Activated CD4-positive, alpha-beta T cell treated with anti-CD3 and anti-CD28 coated beads, Interleukin-2, amount 10 ng/mL, durations not matched to agents 24 days and 14 days (primary cell): Measurements from ENCODE around the gene ACTN4. TPM values are rescaled to one million over a fixed set of nuclear protein-coding genes. Genes with fewer than 3 reads are reported as not detected.

Source experiments
- DNase-seq: peaks from one replicate; pipeline ENCODE4 v3.0.0; 2022
- H3K27ac Mint-ChIP-seq: one replicate; pipeline ENCODE4 v1.8.0; 2022; ENCODE audit warnings: mild to moderate bottlenecking, mixed read lengths
- H3K27me3 Mint-ChIP-seq: one replicate; pipeline ENCODE4 v1.8.0; 2022; ENCODE audit warnings: mixed read lengths
- H3K36me3 Mint-ChIP-seq: one replicate; pipeline ENCODE4 v1.8.0; 2022; ENCODE audit warnings: low read depth, mild to moderate bottlenecking, mixed read lengths
- H3K4me1 Mint-ChIP-seq: one replicate; pipeline ENCODE4 v1.8.0; 2021; ENCODE audit warnings: mixed read lengths
- H3K4me3 Mint-ChIP-seq: one replicate; pipeline ENCODE4 v1.8.0; 2022; ENCODE audit warnings: mild to moderate bottlenecking, moderate library complexity, mixed read lengths
- H3K9me3 Mint-ChIP-seq: one replicate; pipeline ENCODE4 v1.8.0; 2021; ENCODE audit warnings: mixed read lengths
- intact Hi-C: fragments of 100-400 bp; cut with micrococcal nuclease; formaldehyde crosslinking; loops from one replicate; pipeline ENCODE4 v1.15.1; 2023
- total RNA-seq: library from RNA; stranded (reverse); gene quantifications from 2 replicates; pipeline ENCODE4 v1.2.3, GENCODE V29; 2022

ACTN4 gene
- total RNA-seq, 1 donor from 2014 or later: 243 TPM

GRCh38 chr19:38669552-38669951 is 22.1 kb downstream of the ACTN4 start:
- Mint-ChIP-seq H3K9me3 (no peaks in the 10 kb centered on the region), H3K27me3 (no peaks in the 10 kb centered on the region), H3K4me3 (peak overlapping the region; percentile 37), H3K27ac (peak overlapping the region; percentile 5), H3K36me3 (peaks cover 25% of the 10 kb centered on the region), H3K4me1 (peaks cover 61% of the 10 kb centered on the region)
- intact Hi-C loops: no loop called here
- peak; percentile 74 for DNase-seq

GRCh38 chr19:38670921-38671398 is 23.5 kb downstream of the ACTN4 start:
- intact Hi-C loops: no loop called here
- Mint-ChIP-seq H3K9me3 (no peaks in the 10 kb centered on the region), H3K4me3 (no peak overlapping the region), H3K36me3 (peaks cover 25% of the 10 kb centered on the region), H3K27me3 (no peaks in the 10 kb centered on the region), H3K27ac (no peak overlapping the region), H3K4me1 (peaks cover 67% of the 10 kb centered on the region)
- DNase-seq: no peak

- Mint-ChIP-seq H3K27ac (no peak overlapping the region), H3K4me1 (peaks cover 67% of the 10 kb centered on the region), H3K27me3 (no peaks in the 10 kb centered on the region), H3K9me3 (no peaks in the 10 kb centered on the region), H3K4me3 (no peak overlapping the region), H3K36me3 (peaks cover 25% of the 10 kb centered on the region)
- DNase-seq: no peak
- intact Hi-C loops: no loop called here
These were observed 24.2 kb downstream of the ACTN4 start for GRCh38 chr19:38671654-38672053.

- no peaks in the 10 kb centered on the region for H3K27me3 Mint-ChIP-seq
- H3K4me3 Mint-ChIP-seq: no peak overlapping the region
- no peak for DNase-seq
- H3K9me3 Mint-ChIP-seq: no peaks in the 10 kb centered on the region
- peaks cover 66% of the 10 kb centered on the region for H3K4me1 Mint-ChIP-seq
- H3K27ac Mint-ChIP-seq: no peak overlapping the region
- intact Hi-C loops: no loop called here
- H3K36me3 Mint-ChIP-seq: peaks cover 25% of the 10 kb centered on the region
These were observed 25.6 kb downstream of the ACTN4 start for GRCh38 chr19:38673030-38673429.

- H3K36me3 Mint-ChIP-seq: peaks cover 21% of the 10 kb centered on the region
- H3K9me3 Mint-ChIP-seq: no peaks in the 10 kb centered on the region
- H3K27me3 Mint-ChIP-seq: no peaks in the 10 kb centered on the region
- no peak for DNase-seq
- no peak overlapping the region for H3K27ac Mint-ChIP-seq
- no peak overlapping the region for H3K4me3 Mint-ChIP-seq
- peaks cover 63% of the 10 kb centered on the region for H3K4me1 Mint-ChIP-seq
- intact Hi-C loops: no loop called here
These were observed 27.1 kb downstream of the ACTN4 start for GRCh38 chr19:38674388-38675171.

GRCh38 chr19:38675611-38676010 is 28.2 kb downstream of the ACTN4 start:
- no peak for DNase-seq
- Mint-ChIP-seq H3K36me3 (peaks cover 16% of the 10 kb centered on the region), H3K4me3 (no peak overlapping the region), H3K27me3 (no peaks in the 10 kb centered on the region), H3K27ac (no peak overlapping the region), H3K9me3 (no peaks in the 10 kb centered on the region), H3K4me1 (peaks cover 64% of the 10 kb centered on the region)
- intact Hi-C loops: loop anchor here (1.0 kb wide), 1 partner anchor 9 kb away; no protein-coding TSS in a partner anchor

GRCh38 chr19:38676023-38676877 is 28.8 kb downstream of the ACTN4 start:
- H3K4me3 Mint-ChIP-seq: no peak overlapping the region
- peaks cover 18% of the 10 kb centered on the region for H3K36me3 Mint-ChIP-seq
- H3K4me1 Mint-ChIP-seq: peaks cover 66% of the 10 kb centered on the region
- H3K27me3 Mint-ChIP-seq: no peaks in the 10 kb centered on the region
- no peak for DNase-seq
- no peaks in the 10 kb centered on the region for H3K9me3 Mint-ChIP-seq
- no peak overlapping the region for H3K27ac Mint-ChIP-seq
- intact Hi-C loops: loop anchor here (1.0 kb wide), 1 partner anchor 8 kb away; no protein-coding TSS in a partner anchor

GRCh38 chr19:38676878-38677646 is 29.6 kb downstream of the ACTN4 start:
- Mint-ChIP-seq H3K4me1 (peaks cover 72% of the 10 kb centered on the region), H3K4me3 (peak overlapping the region; percentile 42), H3K27ac (peak overlapping the region; percentile 68), H3K9me3 (no peaks in the 10 kb centered on the region), H3K27me3 (no peaks in the 10 kb centered on the region), H3K36me3 (peaks cover 19% of the 10 kb centered on the region)
- intact Hi-C loops: loop anchor here (1.0 kb wide), 1 partner anchor 7 kb away; no protein-coding TSS in a partner anchor
- no peak for DNase-seq

GRCh38 chr19:38678217-38678890 is 30.9 kb downstream of the ACTN4 start:
- H3K36me3 Mint-ChIP-seq: peaks cover 29% of the 10 kb centered on the region
- no peak for DNase-seq
- peak overlapping the region; percentile 18 for H3K27ac Mint-ChIP-seq
- no peaks in the 10 kb centered on the region for H3K9me3 Mint-ChIP-seq
- H3K27me3 Mint-ChIP-seq: no peaks in the 10 kb centered on the region
- H3K4me3 Mint-ChIP-seq: no peak overlapping the region
- intact Hi-C loops: no loop called here
- peaks cover 83% of the 10 kb centered on the region for H3K4me1 Mint-ChIP-seq

- Mint-ChIP-seq H3K27me3 (no peaks in the 10 kb centered on the region), H3K4me3 (no peak overlapping the region), H3K9me3 (no peaks in the 10 kb centered on the region), H3K4me1 (peaks cover 88% of the 10 kb centered on the region), H3K27ac (no peak overlapping the region), H3K36me3 (peaks cover 33% of the 10 kb centered on the region)
- no peak for DNase-seq
- intact Hi-C loops: no loop called here
These were observed 31.5 kb downstream of the ACTN4 start for GRCh38 chr19:38678891-38679494.

GRCh38 chr19:38679839-38680238 is 32.4 kb downstream of the ACTN4 start:
- H3K9me3 Mint-ChIP-seq: no peaks in the 10 kb centered on the region
- H3K4me1 Mint-ChIP-seq: peaks cover 88% of the 10 kb centered on the region
- intact Hi-C loops: no loop called here
- no peaks in the 10 kb centered on the region for H3K27me3 Mint-ChIP-seq
- peaks cover 32% of the 10 kb centered on the region for H3K36me3 Mint-ChIP-seq
- H3K27ac Mint-ChIP-seq: no peak overlapping the region
- no peak for DNase-seq
- no peak overlapping the region for H3K4me3 Mint-ChIP-seq

- no peak overlapping the region for H3K4me3 Mint-ChIP-seq
- intact Hi-C loops: no loop called here
- no peak for DNase-seq
- H3K27me3 Mint-ChIP-seq: no peaks in the 10 kb centered on the region
- peaks cover 84% of the 10 kb centered on the region for H3K4me1 Mint-ChIP-seq
- H3K36me3 Mint-ChIP-seq: peaks cover 33% of the 10 kb centered on the region
- no peaks in the 10 kb centered on the region for H3K9me3 Mint-ChIP-seq
- H3K27ac Mint-ChIP-seq: peak overlapping the region; percentile 34
These were observed 34.9 kb downstream of the ACTN4 start for GRCh38 chr19:38682195-38682867.
